ENCODE results near the gene DOK1. TPM values are rescaled to one million over a fixed set of nuclear protein-coding genes. Genes with fewer than 3 reads are reported as not detected.
A peak's percentile ranks its signal among the peaks of the same experiment; 100 is the strongest.

The DOK1 gene
- total RNA-seq, 2 experiments from 2014 or later, result 15.0 to 16.6 TPM

- ATAC-seq, result no peak
- Mint-ChIP-seq H3K4me1 (ENCODE audit: low read depth) (peaks cover 32% of the 10 kb centered on the region), H3K27ac (no peak overlapping the region), H3K9me3 (no peaks in the 10 kb centered on the region), H3K4me3 (no peak overlapping the region), H3K27me3 (peaks cover 10% of the 10 kb centered on the region), H3K36me3 (ENCODE audit: low read depth) (no peaks in the 10 kb centered on the region)
- TF ChIP-seq, protein P1, sequence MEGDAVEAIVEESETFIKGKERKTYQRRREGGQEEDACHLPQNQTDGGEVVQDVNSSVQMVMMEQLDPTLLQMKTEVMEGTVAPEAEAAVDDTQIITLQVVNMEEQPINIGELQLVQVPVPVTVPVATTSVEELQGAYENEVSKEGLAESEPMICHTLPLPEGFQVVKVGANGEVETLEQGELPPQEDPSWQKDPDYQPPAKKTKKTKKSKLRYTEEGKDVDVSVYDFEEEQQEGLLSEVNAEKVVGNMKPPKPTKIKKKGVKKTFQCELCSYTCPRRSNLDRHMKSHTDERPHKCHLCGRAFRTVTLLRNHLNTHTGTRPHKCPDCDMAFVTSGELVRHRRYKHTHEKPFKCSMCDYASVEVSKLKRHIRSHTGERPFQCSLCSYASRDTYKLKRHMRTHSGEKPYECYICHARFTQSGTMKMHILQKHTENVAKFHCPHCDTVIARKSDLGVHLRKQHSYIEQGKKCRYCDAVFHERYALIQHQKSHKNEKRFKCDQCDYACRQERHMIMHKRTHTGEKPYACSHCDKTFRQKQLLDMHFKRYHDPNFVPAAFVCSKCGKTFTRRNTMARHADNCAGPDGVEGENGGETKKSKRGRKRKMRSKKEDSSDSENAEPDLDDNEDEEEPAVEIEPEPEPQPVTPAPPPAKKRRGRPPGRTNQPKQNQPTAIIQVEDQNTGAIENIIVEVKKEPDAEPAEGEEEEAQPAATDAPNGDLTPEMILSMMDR (IDR thresholded peaks at IDR 0.05), result no peak
- CTCF ChIA-PET, result interaction anchor here (1.1 to 2.9 kb wide), 5 partner anchors 19 to 176 kb away, joined by 3 to 15 read pairs (median 4); partner anchors contain the start of genes CCDC142 and TTC31
- DNase-seq, result no peak
- POLR2A ChIA-PET, result interaction anchor here (0.7 to 2.3 kb wide), 4 partner anchors 11 to 113 kb away, joined by 3 to 11 read pairs (median 6); partner anchors contain the start of genes DOK1, INO80B and LOXL3
- intact Hi-C loops (cut with micrococcal nuclease), result no loop called here
Observed at GRCh38 chr2:74567881-74568280, 13.4 kb downstream of the DOK1 start.

- POLR2A ChIA-PET, result interaction anchor here (1.3 to 2.0 kb wide), 2 partner anchors 10 to 14 kb away, joined by 3 to 5 read pairs; no protein-coding TSS in a partner anchor
Observed at GRCh38 chr2:74569686-74570085, 15.2 kb downstream of the DOK1 start.

DNA sequence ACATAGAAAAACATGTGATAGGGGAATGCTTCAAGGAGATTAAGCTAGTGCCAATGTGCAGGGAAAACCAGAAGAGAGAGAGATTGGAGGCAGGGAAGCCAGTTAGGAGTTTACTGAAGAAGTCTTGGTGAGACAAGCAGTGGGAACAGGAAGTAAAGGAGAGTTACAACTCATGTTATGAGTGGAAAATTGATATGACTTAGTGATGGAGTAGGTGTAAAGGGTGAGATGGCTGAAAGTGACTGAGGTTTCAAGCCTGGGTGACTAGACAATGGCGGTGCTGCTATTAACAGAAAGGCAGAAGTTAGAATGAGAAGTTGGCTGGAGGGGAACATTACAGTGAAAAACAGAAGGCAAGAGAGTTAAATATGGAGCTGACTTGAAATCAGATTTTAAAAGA lies 16.5 kb downstream of the DOK1 start:
- peaks cover 42% of the 10 kb centered on the region for H3K4me1 Mint-ChIP-seq (ENCODE audit: low read depth)
- peaks cover 2% of the 10 kb centered on the region for H3K27me3 Mint-ChIP-seq
- DNase-seq, result peak; percentile 43
- peaks cover 2% of the 10 kb centered on the region for H3K36me3 Mint-ChIP-seq (ENCODE audit: low read depth)
- H3K4me3 Mint-ChIP-seq, result no peak overlapping the region
- TF ChIP-seq, protein P1 (IDR thresholded peaks at IDR 0.05), result no peak
- ATAC-seq, result peak; percentile 73
- ChIA-PET POLR2A (interaction anchor here (0.6 to 0.7 kb wide), 2 partner anchors 29 to 44 kb away, joined by 3 read pairs; no protein-coding TSS in a partner anchor), CTCF (interaction anchor here (0.9 to 3.1 kb wide), 4 partner anchors 14 to 88 kb away, joined by 3 to 10 read pairs (median 4); partner anchors contain the start of genes CCDC142 and TTC31)
- intact Hi-C loops (cut with micrococcal nuclease), result no loop called here
- H3K27ac Mint-ChIP-seq, result no peak overlapping the region
- H3K9me3 Mint-ChIP-seq, result no peaks in the 10 kb centered on the region

More at GRCh38 chr2:74569686-74570085, 15.2 kb downstream of the DOK1 start:
- H3K4me3 Mint-ChIP-seq, result no peak overlapping the region
- intact Hi-C loops (cut with micrococcal nuclease), result no loop called here
- TF ChIP-seq, protein P1 (IDR thresholded peaks at IDR 0.05), result no peak
- H3K27me3 Mint-ChIP-seq, result peaks cover 3% of the 10 kb centered on the region
- peaks cover 2% of the 10 kb centered on the region for H3K36me3 Mint-ChIP-seq (ENCODE audit: low read depth)
- DNase-seq (no peak), ATAC-seq (no peak)
- H3K9me3 Mint-ChIP-seq, result no peaks in the 10 kb centered on the region
- CTCF ChIA-PET, result interaction anchor here (3.1 kb wide), 1 partner anchor 17 kb away, joined by 10 read pairs; no protein-coding TSS in a partner anchor
- no peak overlapping the region for H3K27ac Mint-ChIP-seq
- H3K4me1 Mint-ChIP-seq (ENCODE audit: low read depth), result peaks cover 45% of the 10 kb centered on the region

DNA sequence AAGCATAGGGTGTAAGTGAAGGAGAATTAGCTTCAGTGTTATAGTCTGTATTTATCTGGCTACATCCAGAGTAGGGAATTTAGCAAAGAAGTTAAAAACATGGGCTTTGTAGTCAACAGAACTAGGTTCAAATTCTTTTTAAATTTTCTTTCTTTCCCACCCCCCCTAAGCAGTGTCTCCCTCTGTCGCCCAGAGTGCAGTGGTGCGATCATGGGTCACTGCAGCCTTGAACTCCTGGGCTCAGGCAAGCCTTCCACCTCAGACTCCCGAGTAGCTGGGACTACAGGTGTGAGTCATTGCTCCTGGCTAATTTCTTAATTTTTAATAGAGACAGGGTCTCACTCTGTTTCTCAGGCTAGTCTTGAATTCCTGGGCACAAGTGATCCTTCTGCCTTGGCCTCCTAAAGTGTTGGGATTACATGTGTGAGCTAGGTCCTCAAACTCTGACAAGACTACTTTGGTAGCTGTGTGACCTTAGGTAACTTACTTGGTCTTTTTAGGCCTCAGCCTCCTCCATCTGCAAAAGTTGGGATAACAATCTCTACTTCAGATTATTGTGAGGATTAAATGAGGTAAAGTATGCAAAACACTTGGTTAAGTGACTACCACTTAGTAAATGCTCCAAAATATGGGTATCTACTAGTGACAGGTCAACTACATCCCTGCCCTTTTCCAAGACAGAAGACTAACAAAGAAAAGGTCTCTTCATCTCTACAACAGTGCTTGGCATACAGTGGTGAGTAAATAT lies 17.8 kb downstream of the DOK1 start:
- H3K27me3 Mint-ChIP-seq, result peaks cover 2% of the 10 kb centered on the region
- H3K9me3 Mint-ChIP-seq, result no peaks in the 10 kb centered on the region
- ATAC-seq, result no peak
- CTCF ChIA-PET, result interaction anchor here (1.1 to 7.6 kb wide), 3 partner anchors 11 to 89 kb away, joined by 3 to 54 read pairs (median 5); partner anchors contain the start of genes CCDC142 and TTC31
- TF ChIP-seq, protein P1 (IDR thresholded peaks at IDR 0.05), result no peak
- peaks cover 33% of the 10 kb centered on the region for H3K4me1 Mint-ChIP-seq (ENCODE audit: low read depth)
- no peak for DNase-seq
- POLR2A ChIA-PET, result no interaction called here
- peaks cover 2% of the 10 kb centered on the region for H3K36me3 Mint-ChIP-seq (ENCODE audit: low read depth)
- intact Hi-C loops (cut with micrococcal nuclease), result no loop called here
- H3K27ac Mint-ChIP-seq, result no peak overlapping the region
- H3K4me3 Mint-ChIP-seq, result no peak overlapping the region
